Measurements from ENCODE around the gene ATOSA.

DNA sequence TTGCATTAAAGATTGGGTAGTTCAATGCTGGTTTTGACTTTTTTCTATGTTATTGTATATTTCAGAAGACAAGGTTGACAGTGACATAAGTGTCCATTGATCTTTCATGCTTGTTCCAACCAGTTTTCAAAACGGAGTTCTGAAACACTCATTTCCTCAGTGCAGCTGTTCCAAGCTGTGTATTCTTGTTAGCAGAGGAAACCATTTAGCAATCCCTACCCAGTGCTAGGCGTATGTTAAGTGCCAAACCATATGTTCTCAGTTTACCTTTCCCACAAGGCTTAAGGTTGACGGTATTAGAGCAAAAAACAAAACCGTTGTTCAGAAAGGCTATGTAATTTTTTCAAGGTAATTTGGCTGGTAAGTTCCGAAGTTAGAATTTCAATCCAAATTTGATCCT lies 9.1 kb downstream of the ATOSA start:
- TF ChIP-seq POLR2A (IDR thresholded peaks at IDR 0.05), result no peak
- TF ChIP-seq, protein P1, sequence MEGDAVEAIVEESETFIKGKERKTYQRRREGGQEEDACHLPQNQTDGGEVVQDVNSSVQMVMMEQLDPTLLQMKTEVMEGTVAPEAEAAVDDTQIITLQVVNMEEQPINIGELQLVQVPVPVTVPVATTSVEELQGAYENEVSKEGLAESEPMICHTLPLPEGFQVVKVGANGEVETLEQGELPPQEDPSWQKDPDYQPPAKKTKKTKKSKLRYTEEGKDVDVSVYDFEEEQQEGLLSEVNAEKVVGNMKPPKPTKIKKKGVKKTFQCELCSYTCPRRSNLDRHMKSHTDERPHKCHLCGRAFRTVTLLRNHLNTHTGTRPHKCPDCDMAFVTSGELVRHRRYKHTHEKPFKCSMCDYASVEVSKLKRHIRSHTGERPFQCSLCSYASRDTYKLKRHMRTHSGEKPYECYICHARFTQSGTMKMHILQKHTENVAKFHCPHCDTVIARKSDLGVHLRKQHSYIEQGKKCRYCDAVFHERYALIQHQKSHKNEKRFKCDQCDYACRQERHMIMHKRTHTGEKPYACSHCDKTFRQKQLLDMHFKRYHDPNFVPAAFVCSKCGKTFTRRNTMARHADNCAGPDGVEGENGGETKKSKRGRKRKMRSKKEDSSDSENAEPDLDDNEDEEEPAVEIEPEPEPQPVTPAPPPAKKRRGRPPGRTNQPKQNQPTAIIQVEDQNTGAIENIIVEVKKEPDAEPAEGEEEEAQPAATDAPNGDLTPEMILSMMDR (IDR thresholded peaks at IDR 0.05), result no peak

All from heart left ventricle (tissue), 13 donors.